HG02798 (cell line): ENCODE results near the gene CXCL16.
"Not testable (repeated sequence)": the region's sequence is repeated elsewhere in the genome, so short reads cannot be mapped to it uniquely, and the experiment has no call there.

Source experiments
- ATAC-seq: cut with Tn5 transposase; IDR thresholded peaks from one replicate; pipeline ENCODE4 v1.9.1; 2021; ENCODE audit warnings: mild to moderate bottlenecking; ENCODE audit not compliant: unreplicated experiment, poor library complexity

Gene CXCL16

DNA sequence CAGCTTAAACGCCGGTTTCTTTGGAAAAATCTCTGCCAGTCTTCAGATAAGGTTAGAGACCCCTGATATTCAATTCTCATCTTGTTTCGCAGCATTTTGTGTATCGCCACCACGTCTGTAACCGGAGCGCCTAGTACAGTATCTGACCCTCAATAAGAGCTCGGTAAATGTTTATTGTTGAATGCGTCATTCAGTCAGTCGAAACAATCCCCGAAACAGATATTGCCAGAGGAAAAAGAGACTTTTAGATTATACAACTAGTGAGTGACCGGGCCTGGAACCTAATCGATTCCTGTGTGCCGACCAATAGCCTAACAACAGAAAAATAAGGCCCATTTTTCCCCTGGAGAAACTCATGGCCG, 36.4 kb downstream of the CXCL16 start:
- ATAC-seq, result no peak

DNA sequence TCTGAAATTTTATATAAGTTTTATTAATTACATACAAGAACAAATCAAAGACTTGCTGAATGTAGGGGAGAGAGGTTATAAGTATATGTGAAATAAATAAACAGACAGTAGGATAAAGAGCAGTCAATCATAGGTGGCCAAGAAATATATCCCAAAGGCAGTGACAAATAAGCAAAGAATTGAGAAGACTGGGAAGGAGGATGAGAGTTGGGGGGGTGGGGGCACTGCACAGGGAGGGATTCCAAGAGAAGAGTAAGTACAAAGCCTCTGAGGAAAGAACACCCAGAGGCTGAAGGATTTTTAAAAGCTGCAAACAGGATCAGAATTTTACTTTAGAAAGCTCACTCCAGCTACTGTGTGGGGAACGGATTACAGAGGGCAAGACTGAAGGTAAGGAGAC, 38.6 kb downstream of the CXCL16 start:
- no peak for ATAC-seq

DNA sequence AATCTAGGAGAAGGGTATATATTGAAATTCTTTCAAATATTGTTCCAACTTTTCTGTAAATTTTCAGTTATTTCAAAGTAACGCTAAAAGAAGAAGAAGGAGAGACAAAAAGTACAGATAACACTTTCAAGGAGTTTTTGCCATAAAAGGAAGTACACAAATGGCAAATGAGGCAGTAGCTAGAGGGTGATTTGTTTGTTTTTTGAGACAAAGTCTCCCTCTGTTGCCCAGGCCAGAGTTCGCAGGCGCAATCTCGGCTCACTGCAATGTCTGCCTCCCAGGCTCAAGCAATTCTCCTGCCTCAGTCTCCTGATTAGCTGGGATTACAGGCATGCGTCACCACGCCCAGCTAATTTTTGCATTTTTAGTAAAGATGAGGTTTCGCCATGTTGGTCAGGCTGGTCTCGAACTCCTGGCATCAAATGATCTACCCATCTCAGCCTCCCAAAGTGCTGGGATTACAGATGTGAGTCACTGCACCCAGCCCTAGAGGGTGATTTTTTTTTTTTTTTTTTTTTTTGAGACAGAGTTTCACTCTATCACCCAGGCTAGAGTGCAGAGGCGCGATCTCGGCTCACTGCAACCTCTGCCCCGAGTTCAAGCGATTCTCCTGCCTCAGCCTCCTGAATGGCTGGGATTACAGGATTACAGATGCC, 40.2 kb downstream of the CXCL16 start:
- ATAC-seq, result not testable (repeated sequence)

DNA sequence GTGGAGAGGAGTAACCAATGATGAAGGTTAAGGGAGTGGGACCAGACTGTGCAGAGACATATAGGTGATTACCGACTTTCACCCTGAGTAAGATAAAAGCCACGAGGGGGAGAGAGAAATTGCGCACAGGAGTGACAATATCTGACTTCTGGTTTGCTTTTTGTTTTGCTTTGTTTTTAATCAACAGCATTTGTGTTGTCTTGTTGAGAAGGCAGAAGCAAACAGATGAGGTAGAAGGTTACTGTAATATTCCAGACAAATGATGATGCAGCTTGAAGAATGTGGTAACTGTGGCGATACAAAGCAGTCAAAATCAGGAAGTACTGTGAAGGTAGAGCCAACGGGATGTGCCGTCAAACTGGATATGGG, 43.3 kb downstream of the CXCL16 start:
- peak; percentile 36 for ATAC-seq

DNA sequence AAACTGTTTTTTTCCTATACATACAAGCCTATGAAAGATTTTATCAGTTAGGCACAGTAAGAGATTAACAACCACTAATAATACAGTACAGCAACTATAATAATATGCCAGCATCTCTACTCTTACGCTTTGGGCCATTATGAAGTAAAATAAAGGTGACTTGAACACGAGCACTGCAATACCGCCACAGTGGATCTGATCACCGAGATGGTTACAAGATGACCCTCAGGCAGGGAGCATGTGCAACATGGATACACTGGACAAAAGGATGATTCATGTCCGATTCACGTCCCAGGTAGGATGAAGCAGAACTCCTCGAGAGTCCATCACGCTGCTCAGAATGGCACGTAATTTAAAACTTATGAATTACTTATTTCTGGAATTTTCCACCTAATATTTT, 46.3 kb downstream of the CXCL16 start:
- ATAC-seq, result no peak

DNA sequence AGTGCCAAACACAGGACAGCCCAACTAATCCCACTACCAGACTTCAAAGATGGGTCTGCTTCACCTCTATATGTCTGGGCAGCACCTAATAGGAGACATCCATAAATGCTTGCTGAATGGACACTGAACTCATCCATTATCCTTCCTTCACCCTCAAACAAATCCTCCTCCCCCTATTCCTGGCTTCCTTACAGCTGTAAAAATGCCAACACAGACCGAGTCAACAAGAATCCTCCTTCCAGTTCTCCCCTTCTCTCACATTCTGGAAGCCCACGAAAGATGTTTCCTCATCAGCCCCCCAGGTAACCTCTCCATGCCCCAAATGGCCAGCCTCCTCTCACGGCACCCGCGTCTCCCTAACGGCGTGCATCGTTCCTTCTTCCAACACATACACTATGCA, 48.0 kb downstream of the CXCL16 start:
- ATAC-seq, result no peak

DNA sequence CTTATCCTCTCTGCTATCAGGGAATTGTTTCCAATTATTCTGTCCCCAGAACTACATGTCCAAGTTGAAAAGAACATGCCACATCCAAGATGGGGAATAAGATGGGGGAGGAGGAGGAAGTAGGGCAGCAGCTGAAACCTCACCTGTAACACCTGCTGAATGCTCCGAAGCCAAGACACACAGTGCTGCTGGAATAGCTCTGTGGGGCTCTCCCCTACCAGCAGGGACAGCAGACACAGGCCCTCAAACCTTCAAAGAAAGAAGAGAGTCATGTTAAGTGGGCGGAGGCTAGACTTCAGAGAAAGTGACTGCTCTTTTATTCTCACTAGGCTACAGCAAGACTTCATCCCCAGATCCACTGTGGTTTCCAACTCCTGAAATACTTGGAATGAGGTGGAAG, 49.0 kb downstream of the CXCL16 start:
- no peak for ATAC-seq

DNA sequence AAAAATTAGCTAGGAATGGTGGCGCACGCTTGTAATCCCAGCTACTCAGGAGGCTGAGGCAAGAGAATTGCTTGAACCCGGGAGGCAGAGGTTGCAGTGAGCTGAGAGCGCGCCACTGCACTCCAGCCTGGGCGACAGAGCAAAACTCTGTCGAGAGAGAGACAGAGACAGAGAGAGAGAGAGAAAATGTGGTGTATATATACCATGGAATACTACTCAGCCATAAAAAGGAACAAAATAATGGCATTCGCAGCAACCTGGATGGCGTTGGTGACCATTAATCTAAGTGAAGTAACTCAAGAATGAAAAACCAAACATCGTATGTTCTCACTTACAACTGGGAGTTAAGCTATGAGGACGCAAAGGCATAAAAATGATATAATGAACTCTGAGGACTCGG, 49.9 kb downstream of the CXCL16 start:
- ATAC-seq, result not testable (repeated sequence)

DNA sequence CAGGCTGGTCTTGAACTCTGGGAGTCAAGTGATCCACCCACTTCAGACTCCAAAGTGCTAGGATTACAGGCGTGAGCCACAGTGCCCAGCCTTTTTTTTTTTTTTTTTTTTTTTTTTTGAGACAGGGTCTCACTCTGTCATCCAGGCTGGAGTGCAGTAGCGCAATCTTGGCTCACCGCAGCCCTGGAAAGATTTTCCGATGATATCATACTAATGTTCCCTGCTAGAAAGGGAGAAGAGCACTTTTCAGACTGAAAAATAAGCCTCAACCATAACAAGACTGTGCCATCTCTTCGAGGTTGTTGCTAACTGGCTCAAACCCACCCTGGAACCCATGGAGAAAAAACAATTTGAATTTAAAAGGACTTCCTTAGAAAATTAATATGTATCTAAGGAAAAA, 56.0 kb downstream of the CXCL16 start:
- ATAC-seq, result not testable (repeated sequence)
